NCI-H524 treated with DMSO at 0.1 percent for 48 hours (cell line): ENCODE data around the gene EFNA3.
A peak's percentile ranks its signal among the peaks of the same experiment; 100 is the strongest.

Experiments
- DNase-seq: peaks from one replicate; lab custom pipeline; 2025; lab: John Stamatoyannopoulos, UW

EFNA3 gene

DNA sequence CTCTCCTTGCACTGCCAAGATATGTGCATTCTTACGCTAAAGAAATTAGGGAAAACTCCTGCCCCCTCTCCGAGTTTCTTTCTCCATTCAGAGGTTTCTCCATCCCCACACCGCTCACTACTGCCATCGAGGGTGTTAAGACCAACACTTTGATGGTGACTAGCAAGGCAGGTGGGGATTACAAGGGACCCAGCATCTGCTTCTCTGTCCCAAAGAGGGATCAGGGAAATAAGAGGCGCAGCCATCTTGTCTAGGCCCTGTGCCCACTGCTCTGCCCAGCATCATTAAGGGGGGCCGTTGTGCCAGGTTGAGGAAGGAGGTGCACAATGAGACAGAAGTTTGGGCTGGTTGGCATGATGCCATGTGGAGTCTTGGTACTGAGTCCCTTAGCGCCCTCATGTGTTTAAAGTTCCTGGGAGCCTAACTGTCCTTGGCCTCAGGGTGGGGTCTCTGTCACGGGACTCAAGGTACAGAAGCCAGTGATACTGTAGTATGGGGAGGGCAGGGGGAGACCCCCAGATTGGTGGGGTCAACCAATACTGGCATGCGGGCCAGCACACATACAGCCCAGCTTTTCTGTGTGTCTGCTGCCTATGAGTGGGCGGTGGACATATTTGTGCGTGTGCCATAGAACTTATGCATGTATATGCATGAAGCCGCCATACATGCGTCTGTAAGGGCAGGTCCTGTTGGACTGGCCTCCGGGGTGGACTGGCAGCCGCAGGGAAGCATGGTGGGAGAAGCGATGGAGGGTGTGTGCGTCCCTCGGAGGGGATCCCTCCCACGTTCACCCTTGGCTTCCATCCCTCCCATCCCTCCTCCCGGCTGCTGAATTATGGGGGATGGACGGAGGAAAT lies 5.5 kb downstream of the EFNA3 start:
- DNase-seq: no peak

DNA sequence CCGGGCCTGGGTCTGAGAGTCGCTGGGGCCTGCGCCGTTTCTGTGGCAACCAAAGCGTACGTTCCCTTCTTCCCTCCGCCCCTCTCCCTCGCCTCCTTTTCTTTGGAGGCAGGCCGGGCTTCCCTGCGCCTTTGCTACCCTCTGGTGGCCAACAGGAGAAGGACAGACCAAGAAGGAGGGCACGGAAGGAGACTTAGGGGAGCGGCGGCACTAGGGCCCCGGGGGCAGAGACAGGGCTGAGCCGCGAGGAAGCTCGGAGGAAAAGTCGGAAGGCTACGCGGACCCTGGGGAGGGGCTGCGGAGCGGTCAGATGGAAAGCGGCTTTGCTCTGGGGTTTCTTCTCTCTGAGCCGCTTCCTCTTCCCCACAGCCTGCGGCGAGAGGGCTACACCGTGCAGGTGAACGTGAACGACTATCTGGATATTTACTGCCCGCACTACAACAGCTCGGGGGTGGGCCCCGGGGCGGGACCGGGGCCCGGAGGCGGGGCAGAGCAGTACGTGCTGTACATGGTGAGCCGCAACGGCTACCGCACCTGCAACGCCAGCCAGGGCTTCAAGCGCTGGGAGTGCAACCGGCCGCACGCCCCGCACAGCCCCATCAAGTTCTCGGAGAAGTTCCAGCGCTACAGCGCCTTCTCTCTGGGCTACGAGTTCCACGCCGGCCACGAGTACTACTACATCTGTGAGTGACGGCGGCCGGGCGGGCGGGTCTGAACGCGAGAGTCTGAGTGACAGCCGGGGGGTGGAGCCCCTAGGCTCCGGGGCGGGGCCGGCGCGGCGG lies 6.3 kb downstream of the EFNA3 start:
- DNase-seq: peak; percentile 84

DNA sequence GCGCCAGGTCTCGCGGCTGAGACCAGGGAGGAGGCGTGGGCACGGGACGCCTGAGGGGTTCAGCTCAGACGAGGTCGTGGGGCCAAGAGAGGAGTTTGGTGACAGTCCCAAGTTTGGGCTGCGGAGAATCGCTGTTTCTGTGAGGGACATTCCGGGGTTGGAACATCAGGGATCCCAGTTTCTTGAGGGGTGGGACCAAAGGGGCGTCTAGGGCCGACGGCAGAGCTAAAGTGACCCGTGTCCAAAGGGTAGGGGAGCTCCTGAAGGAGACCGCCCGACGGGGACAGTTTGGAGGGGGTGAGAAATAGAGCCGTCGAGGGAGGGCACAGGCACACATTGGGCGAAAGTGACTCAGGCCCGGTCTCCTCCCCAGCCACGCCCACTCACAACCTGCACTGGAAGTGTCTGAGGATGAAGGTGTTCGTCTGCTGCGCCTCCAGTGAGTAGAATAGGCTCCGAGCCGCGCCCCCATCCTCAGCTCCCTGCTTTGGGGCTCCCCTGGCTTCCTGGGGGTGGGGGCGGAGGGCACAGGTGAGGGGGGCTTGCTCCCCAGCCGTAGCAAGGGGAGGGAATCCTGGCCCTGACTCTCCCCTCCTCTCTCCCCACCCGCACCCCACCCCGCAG lies 7.0 kb downstream of the EFNA3 start:
- no peak for DNase-seq

DNA sequence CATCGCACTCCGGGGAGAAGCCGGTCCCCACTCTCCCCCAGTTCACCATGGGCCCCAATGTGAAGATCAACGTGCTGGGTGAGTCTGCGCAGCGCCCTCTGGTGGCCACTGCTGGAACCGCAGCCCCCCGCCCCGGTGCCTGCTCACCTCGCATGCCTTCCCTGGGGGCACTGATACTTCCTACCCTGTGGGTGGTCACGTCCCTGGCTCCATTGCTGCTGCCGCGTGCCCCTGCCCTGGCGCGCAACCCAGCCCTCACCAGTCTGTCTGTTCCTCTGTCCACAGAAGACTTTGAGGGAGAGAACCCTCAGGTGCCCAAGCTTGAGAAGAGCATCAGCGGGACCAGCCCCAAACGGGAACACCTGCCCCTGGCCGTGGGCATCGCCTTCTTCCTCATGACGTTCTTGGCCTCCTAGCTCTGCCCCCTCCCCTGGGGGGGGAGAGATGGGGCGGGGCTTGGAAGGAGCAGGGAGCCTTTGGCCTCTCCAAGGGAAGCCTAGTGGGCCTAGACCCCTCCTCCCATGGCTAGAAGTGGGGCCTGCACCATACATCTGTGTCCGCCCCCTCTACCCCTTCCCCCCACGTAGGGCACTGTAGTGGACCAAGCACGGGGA lies 7.6 kb downstream of the EFNA3 start:
- DNase-seq: no peak

DNA sequence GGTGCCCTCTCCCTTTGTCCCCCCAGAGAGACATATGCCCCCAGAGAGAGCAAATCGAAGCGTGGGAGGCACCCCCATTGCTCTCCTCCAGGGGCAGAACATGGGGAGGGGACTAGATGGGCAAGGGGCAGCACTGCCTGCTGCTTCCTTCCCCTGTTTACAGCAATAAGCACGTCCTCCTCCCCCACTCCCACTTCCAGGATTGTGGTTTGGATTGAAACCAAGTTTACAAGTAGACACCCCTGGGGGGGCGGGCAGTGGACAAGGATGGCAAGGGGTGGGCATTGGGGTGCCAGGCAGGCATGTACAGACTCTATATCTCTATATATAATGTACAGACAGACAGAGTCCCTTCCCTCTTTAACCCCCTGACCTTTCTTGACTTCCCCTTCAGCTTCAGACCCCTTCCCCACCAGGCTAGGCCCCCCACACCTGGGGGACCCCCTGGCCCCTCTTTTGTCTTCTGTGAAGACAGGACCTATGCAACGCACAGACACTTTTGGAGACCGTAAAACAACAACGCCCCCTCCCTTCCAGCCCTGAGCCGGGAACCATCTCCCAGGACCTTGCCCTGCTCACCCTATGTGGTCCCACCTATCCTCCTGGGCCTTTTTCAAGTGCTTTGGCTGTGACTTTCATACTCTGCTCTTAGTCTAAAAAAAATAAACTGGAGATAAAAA lies 8.4 kb downstream of the EFNA3 start:
- no peak for DNase-seq

DNA sequence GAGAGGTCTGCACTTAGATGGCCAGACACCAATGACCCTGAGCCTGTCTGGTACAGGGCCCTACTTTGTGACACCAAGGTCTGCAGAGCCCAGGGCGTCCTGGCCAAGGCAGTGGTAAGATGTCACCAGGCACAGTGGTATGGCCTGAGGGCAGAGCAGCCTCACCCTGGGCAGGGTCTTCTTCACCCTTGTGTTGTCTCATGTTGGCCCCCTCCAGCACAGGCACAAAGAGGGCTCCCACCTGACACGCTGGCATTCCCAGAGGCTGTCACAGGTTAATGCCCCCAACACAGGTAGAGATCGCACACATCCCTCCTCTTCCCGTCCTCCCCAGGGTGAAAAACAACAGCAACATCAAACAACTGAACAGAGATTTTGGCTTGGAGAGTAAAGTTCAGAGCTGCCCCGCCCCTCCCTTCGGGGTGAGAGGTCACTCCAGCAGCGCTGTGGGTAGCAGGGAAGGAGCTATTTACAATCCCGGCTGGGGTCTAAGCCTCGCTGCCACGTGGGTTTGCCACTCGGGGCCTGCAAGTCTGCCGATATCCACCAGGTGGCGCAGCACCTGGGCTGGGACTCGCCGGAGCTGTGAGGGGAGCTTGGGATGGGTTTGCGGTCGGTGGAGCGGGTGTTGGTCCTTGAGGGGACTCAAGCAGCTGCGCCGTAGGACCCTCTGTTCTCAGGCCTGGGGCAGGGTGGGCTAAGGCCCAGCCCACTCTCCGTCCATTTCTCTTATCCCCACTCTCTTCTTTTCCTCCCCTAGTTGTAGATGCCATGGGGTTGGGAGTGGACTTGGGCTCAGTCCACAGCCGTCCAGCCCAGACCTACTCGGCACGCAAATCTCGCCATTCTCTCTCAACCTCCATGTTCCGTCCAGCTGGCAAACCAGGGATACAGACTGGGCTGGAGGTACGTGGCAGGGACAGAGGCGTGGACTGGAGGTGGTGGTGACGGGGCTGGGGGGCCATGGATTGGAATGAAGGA lies 12.7 kb downstream of the EFNA3 start:
- no peak for DNase-seq

DNA sequence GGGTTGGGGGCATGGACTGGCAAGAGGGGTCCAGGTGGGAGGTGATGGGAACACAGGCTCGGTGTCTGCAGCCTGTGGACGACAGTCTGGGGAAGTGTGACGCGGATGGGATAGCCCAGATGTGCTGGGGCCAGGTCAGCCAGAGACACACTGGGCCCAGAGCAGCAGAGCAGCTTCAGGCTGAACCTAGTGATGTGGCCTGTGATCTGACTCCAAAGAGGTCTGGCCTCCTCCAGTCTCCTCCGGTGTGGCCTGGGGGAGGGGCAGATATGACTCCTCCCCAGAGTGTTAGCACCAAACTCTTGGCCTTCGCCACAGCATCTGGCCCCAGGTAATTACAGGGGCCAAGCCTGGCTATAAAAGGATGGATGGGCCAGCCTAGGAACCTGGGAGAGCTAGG lies 13.5 kb downstream of the EFNA3 start:
- no peak for DNase-seq

DNA sequence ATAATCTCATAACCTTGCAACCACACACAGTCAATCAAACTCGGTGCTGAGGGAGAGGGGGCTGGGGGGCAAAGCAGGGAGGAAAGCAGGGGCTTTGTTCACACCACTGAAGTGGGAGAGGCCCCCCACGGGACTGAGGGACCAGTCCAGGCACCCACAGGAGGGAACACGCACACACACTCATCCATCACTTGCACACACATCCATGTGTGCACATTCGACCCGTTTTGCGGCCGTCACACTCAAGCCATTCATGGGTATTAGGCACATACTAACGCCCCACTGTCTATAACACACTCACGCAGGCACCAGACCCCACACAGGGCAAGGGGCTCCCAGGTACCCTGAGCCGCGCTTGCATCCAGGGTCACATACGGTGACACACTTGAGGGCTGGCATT lies 14.0 kb downstream of the EFNA3 start:
- DNase-seq: no peak

DNA sequence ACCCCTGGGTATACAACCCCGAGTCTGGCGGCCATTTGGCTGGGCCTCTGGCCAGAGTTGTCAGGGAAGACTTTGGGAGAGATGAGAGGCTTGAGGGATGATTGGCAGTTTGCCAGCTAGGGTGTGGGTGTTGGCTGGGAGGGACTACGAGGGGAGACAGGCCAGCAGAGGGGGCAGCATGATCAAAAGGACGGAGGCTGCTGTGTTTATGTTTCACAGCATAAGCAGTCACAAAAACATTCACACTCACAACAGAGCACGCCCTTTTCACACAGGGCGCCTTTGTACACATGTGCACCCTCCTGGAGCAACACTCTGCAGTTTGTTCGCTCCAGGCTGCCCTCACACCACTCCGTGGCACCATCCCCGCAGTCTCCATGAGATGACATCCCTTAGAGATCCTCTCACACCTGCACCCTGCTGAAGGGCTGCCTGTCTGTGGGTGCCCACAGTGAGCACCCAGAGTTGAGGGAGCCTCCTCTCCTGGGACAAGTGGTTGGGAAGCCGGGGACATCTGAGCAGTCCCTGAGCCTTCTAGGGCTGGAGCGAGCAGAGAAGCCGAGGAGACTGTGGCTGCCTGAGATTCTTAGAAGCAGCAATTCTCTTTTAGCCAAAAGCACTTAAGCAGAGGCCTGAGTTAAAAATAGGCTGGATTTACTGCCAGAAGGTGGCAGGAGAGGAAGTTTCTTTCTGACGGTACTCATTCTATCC lies 15.4 kb downstream of the EFNA3 start:
- DNase-seq: peak; percentile 34

DNA sequence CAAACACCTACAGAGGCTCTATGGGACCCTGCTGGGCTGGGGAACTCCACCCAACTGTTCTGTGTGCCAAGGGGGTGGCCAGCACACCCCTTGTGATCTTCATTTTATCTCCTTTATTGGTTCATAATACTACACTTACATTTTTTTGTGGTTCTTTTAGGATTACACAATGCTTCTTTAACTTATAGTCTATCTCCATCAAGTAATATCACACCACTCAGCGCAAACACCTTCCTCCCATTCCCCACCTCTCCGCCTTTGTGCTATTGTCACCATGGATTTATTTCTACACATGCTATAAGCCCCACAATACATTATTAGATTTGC lies 15.9 kb downstream of the EFNA3 start:
- no peak for DNase-seq

DNA sequence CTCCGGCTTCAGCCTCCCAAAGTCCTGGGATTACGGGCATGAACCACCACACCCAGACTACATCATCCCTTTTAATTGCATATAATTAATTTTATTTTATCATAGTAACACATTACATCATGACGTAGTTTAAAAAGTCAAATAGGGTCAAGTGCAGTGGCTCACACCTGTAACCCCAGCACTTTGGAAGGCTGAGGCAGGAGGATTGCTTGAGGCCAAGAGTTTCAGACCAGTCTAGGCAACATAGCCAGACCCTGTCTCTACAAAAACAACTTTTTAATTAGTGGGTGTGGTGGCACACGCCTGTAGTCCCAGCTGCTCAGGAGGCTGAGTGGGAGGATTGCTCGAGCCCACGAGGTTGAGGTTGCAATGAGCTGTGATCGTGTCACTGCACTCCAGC lies 20.7 kb downstream of the EFNA3 start:
- DNase-seq: no peak

DNA sequence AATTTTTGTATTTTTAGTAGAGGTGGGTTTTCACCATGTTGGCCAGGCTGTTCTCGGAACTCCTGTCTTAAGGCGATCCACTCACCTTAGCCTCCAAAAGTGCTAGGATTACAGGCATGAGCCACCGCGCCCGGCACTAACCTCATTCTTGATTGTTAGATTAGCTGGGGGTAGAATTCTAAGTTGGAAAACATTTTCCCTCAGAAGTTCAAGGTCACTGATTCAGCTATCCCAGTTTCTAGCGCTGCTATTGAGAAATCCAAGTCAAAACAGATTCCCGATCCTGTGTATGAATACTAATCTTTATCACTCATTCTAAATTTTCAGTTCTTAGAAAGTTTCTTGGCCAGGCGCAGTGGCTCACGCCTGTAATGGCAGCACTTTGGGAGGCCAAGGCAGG lies 24.7 kb downstream of the EFNA3 start:
- DNase-seq: no peak

DNA sequence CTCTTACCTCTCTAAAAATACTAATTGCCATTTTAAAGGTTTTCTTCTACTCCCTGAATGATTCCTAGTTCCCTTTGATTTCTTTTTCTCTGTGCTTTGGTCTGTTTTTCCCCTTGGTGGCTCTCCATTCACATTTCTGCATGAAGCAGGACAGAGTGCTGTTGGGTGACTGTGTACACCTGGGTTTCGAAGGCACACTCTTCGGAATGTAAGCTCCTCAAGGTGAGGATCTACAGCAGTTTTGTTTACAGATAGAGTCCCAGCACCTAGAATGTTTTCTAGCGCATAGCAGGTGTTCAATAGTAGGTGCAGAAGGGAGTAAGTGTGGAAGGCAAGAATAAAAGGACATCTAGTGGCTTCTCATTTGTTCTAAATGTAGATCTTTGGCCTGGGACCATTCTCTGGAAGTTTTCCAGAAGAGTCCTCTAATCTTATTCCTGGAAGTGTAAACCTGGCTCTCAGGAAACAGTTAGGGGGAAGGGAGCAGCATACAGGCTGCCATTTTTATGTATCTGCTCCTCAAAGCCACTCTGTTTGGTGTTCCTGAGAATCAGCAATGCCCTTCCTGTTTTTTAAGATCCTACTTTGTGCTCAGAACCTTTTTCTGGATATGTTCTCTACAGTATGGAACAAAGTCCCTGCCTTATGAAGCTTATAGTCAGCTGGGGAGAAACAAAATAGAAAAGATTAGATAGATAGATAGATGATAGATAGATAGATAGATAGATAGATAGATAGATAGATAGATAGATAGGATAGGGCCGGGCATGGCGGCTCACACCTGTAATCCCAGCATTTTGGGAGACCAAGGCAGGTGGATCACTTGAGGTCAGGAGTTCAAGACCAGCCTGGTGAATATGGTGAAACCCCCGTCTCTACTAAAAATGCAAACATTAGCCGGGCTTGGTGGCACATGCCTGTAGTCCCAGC lies 26.2 kb downstream of the EFNA3 start:
- no peak for DNase-seq

DNA sequence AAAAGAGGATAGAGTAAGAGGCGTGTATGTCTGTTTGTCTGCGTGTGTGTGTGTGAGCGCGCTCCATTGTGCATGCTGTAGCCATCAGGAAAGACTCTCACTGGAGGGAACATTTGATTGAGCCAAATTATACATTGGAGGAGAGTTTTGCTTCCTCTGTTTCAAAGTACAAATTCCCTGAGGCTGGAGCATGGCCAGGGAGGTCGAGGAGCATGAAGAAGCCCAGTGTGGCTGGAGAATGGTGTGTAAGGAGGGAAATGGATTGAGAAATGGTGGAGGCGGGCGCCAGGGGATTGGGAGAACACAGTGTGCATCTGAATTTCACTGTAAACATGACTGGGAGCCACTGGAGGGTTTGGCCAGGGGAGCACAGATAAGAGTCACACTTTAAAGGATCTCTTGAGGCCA lies 27.0 kb downstream of the EFNA3 start:
- no peak for DNase-seq

DNA sequence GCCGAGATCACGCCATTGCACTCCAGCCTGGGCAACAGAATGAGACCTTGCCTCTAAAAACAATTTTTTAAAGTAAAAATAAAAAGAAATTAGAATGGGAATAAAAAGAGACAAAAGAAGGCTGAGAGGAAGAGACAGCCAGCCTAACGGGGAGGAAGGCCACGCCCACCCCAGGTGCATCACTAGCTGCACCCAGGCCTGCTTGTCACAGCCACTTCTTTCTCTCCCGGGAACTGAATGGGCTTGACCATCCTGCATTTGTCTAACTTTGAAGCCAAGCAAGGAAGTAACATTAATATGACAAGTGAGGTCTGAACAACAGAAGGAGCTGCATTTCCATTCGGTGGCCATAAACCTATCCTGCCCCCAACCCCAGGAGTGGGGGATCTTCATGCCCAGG lies 28.2 kb downstream of the EFNA3 start:
- DNase-seq: no peak

DNA sequence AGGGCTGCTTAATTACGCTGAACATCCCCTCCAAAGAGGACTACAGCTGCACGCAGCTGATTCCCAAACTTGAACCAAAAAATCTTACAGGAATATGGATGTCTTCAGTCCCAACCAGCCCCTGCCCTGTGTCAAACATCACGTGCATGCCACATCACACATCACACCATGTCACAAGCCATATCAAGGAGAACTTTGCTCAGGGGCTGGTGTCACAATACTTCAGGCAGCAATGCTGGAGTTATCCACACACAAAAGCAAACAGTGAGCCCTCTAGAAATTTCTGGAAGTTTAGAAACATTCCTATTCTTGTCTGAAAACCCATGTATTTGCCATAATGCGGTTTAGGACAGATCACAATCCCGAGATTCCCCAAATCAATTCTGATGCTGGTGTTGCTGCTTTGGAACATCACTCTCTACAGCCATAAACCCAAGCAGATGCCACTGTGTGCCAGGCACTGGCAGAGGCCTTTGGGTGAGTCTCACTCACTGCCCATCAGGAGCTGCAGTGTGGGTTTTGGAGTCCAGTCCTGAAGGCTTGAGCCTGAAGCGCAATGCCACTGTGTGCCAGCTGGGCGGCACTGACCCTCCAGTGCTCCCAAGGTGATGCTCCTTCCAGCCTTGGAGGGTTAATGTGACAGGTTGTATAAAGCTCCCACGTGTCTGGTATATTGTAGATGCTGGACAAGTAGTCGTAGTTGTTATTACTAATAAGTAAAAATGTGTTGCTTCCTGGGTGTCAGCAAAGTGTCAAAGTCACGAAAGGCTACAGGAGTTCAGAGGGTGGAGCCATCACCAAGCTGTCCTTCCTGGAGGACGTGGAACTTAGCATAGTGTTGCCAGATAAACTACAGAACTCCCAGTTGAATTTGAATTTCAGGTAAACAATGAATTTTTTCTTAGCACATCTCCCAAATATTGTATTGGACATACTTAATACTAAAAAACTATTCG lies 28.9 kb downstream of the EFNA3 start:
- DNase-seq: no peak

DNA sequence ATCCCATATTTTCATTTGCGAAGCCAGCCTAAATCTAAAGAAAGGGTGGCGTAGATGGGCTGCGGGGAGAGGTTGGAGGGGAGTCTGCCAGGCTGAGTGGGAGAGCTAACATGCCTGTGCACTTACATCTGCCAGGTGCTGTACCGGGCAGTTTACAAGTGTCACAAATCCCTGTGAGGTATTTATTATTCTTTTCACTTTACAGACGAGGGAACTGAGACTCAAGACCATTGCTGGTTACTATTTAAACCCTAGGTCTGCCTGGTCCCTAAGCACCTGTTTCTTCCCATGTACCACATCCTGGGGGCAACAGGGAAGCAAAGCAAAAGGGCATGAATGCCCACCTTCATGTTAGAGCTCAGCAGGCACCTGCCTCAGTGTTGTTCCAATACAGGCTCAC lies 29.7 kb downstream of the EFNA3 start:
- no peak for DNase-seq

DNA sequence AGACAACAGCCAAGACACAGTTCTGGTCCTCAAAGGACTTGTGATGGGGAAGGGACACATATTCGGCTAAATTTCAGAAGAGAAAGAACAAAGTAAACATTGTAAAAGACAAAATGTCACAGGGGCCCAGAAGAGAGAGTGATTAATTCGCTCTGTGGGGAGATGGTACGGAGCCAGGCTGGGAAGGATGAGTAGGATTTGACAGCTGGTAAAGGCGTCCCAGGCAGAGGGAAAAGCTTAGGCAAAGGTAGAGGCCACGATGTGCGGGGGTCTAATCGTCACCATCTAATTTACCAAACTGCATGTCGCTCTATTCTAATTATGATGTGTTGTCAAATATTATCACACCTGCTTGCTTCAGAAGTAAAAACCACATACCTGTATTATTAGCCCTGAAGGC lies 31.7 kb downstream of the EFNA3 start:
- DNase-seq: no peak
